HG02943 (cell line): Measurements from ENCODE around the gene ERFL.

Experiments
- ATAC-seq: cut with Tn5 transposase; IDR thresholded peaks from one replicate; pipeline ENCODE4 v1.9.1; 2021; ENCODE audit warnings: mild to moderate bottlenecking, low read depth, moderate library complexity; ENCODE audit not compliant: unreplicated experiment

ERFL gene

GRCh38 chr19:41928221-41928683 lies at the start of gene ERFL:
TSS of gene ERFL (minus strand) at chr19:41928449. CDS start at chr19:41912919, 15,530 bp downstream.
- ATAC-seq = no peak

DNA sequence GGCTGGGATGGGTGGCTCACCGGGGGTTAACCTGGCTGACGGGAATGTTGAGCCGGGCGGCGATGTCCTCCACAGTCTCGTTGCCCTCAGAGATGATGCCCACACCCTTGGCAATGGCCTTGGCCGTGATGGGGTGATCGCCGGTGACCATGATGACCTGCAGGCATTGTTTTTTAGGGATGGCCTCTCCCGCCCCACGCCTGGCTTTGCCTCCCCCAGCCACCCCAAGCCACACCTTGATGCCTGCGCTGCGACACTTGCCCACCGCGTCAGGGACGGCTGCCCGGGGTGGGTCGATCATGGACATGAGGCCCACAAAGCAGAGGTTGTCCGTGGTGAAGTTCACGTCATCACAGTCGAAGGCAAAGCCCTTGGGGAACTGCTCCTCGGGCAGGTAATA lies 49.7 kb upstream of the ERFL start:
- ATAC-seq = no peak

GRCh38 chr19:41974652-41975051 lies 46.4 kb upstream of the ERFL start:
- no peak for ATAC-seq

GRCh38 chr19:41971363-41971762 lies 43.1 kb upstream of the ERFL start:
- no peak for ATAC-seq

DNA sequence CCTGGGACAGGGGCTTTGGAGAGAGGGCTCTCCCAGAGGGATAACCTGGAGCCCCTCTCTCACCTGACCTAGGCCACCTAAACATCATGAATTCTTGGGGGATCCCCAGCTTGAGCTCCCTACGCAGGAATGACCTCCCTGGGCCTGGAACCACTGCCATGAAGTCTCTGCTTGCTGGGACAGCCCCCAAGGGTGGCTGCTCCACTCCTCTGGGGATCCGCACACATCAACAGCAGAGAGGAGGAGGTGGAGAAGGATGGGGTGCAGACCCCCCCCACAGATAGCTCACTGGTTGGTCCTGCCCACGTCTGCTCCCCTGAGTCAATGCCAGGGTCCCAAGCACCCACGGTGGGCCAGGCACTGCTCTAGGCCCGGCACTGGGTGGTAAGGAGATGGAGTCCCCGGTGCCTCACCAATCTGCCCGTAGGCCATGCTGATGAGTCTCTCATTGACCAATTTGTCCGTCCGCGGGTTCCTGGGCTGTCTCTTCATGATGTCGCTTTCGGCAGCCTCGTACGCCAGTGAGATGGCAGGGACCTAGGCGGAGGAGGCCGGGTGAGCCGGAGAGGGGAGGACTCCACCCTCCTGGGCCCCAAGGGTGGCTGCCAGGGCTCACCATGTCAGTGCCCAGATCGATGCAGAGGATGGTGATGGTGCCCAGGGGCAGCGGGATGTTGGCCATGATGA lies 41.7 kb upstream of the ERFL start:
- ATAC-seq = no peak

- no peak for ATAC-seq
Observed at GRCh38 chr19:41968751-41969595, 40.7 kb upstream of the ERFL start.

DNA sequence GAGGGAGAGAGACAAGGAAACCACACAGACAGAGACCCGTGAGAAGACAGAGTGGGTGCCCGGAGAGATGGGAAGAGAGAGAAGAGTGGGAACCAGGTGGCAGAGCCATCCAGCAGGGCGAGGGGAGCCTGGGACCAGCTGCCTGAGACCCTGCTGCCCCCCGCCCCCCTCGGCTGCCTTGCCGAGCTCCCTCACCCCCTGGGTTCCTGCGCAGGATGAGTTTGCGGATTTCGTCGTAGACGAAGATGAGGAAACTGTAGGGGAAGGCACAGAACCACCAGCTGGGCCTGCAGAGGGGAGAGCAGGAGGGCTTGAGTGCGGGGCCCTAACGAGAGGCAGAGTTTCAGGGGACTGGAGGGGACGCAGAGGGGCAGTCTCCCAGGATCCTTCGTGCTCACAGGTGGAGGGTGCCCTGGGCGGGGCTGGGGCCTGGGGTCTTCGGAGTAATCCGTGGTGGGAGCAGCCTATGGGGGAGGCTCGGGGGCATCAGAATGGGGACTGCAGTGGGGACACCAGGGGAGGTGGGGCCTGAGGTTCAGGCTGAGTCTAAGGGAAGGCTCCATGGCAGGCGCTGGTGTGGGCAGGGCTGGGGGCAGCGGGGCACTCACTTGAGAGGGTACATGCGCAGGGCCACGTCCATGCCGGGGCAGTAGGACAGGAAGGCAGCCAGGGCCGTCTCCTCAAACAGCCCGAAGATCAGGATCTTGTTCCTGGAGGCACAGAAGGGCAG lies 39.0 kb upstream of the ERFL start:
- no peak for ATAC-seq

DNA sequence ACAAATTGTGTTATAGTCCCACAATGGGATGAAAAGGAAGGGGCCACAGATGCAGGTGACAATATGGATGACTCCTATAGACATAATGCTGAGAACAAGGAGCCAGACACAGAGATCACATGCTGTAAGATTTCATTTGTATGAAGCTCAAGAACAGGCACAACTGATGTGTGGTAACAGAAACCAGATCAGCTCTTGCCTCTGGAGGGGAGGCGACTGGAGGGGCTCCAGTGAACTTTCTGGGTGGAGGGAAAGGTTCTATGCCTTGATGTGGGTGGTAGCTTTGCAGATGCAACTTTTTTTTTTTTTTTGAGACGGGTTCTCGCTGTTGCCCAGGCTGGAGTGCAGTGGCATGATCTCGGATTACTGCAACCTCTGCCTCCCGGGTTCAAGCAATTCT lies 36.9 kb upstream of the ERFL start:
- no peak for ATAC-seq

DNA sequence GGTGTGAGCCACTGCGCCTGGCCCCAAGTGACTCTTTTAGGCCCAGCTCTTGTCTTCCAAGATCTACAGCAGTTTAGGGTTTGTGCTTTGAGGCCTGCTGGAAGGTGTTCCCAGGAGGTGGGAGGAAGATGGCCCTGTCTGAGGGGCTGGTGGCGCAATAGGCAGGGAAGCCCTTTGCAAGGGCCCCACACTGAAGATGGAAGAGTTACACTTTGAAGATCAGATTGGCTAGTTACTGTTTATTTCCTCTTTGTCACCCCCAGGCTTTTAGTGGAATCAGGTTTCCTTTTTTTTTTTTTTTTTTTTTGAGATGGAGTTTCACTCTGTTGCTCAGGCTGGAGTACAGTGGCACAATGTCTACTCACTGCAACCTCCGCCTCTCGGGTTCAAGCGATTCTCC lies 32.7 kb upstream of the ERFL start:
- no peak for ATAC-seq

- ATAC-seq = peak; percentile 86
Observed at GRCh38 chr19:41959056-41960053, 31.1 kb upstream of the ERFL start, which contains the start of gene RABAC1. TSS of gene RABAC1 (minus strand) at chr19:41959321. CDS start at chr19:41959292, 29 bp downstream.

DNA sequence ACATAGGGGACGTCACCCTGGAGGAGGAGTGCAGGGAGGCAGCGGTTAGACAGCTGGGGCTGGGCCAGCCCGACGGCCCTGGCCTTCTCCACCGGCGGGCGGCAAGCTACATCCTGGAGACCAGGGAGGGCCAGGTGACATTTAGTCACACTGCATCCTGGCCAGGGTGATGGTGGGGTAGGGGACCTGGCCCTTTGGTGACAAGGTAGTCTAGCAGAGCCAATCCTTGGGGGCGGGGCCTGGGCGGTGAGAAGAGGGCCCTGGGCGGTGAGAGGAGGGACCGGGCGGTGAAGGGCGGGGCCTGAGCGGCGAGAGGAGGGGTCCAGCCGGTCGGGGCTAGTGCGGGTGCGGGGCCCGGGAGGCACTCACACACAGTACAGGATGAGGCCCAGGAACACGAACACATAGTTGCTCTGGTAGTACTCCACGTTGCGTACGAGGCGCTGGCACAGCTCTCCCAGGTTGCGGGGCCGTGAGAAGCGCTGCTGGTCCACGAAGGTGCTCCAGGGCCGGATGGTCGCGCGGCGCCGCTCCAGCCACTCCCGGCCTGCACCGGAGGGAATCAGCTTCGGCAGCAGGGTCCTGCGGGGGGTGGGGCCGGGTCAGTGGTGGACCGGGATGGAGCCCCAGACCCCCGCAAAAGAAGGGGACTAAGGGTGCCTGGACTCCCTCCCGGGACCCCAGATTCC lies 30.3 kb upstream of the ERFL start:
- ATAC-seq = no peak

- no peak for ATAC-seq
Observed at GRCh38 chr19:41957838-41958366, 29.7 kb upstream of the ERFL start.

GRCh38 chr19:41957161-41957837 lies 29.1 kb upstream of the ERFL start:
- ATAC-seq = no peak

DNA sequence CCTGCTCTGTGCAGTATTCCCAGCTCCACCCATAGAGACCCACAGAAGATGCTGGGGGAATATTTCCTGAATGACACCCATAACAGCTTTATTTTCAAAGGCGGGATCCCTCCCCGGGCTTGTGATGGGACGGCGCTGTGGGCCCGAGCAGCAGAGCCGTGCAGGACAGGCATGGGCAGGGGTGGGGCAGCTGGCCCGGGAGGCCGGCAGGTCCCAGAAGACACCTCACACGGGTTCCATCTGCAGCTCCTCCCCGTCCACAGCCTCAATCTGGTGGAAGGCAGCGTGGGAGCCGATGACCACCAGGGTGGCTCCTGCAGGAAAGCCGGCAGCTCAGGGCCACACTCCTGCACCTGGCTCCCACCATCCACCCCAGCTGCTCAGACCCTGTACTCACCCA lies 28.4 kb upstream of the ERFL start:
- no peak for ATAC-seq

- no peak for ATAC-seq
Observed at GRCh38 chr19:41955521-41955920, 27.3 kb upstream of the ERFL start.

DNA sequence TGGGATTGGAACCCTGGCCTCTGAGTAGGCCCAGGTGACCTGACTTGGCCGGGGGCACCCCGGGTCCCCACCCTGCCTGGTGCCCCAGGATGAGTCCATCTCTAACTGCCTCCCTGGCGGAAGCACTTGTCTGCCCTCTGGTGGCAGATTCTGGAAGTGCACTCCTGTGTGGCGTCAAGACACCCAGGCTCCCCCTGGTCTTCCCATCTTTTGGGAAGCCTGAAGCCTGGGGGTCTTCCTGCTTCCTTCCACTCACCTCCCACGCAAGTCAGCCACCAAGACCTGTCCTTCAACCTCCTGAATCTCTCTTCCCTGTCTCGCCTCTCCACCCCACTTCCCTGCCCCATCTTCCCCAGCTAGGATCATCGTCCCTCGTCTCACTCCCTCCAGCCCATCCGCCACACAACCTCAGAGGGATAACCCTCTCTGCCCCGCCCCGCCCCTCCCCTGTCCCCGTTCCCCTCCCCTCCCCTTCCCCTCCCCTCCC lies 23.5 kb upstream of the ERFL start:
- no peak for ATAC-seq

- ATAC-seq = no peak
Observed at GRCh38 chr19:41947091-41947490, 18.8 kb upstream of the ERFL start.

DNA sequence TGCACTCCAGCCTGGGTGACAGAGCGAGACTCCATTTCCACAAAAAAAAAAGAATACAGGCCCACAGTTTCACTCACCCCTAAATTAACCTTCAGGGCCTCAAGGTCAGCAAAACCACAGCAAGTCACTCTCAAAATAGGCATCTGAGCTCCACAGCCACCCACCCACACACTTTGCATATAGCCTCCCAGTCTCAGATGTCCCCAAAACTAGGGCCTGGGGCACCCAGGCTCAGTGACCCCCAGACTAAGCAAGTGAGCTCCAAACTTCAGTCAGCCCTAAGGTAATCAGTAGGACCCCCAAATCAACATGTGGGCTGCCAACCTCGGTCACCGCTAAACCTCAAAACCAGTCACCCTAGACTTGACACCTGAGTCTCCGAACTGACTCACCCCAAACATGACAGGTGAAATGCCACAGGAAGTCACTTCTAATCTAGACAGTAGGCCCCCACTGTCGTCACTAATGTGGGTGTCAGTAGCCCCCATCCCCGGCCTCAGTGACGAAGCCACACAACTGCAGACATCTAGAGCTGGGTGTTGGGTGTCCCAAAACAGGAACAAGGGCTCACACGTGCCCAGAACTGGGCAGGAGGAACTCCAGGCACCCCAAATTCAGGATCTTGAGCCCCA lies 17.0 kb upstream of the ERFL start:
- peak; percentile 86 for ATAC-seq
